ENCODE results near the gene GPR160. TPM values are rescaled to one million over a fixed set of nuclear protein-coding genes. Genes with fewer than 3 reads are reported as not detected.
A peak's percentile ranks its signal among the peaks of the same experiment; 100 is the strongest.

The GPR160 gene
- total and polyA plus RNA-seq, 2 experiments from 2014 or later = 2.2 TPM; not detected in 1

- Histone ChIP-seq H3K9me3 (ENCODE audit: low read depth) (no peaks in the 10 kb centered on the region), H3K36me3 (peaks cover 29% of the 10 kb centered on the region), H3K4me3 (no peak overlapping the region), H3K27ac (peak overlapping the region; percentile 28), H3K4me1 (ENCODE audit: low read depth) (no peaks in the 10 kb centered on the region), H3K27me3 (no peaks in the 10 kb centered on the region)
- DNase-seq (ENCODE audit: low read depth in 1 of 2, low spot score in 1 of 2) = no peak
- no peak for TF ChIP-seq CTCF (IDR thresholded peaks at IDR 0.05; ENCODE audit: low read depth, low read length)
These were observed 41.7 kb upstream of the GPR160 start for GRCh38 chr3:169996063-169996462.

- H3K36me3 ChIP-seq = peaks cover 16% of the 10 kb centered on the region
- H3K27ac ChIP-seq = no peak overlapping the region
- no peaks in the 10 kb centered on the region for H3K4me1 ChIP-seq (ENCODE audit: low read depth)
- H3K9me3 ChIP-seq (ENCODE audit: low read depth) = no peaks in the 10 kb centered on the region
- no peak for TF ChIP-seq CTCF (IDR thresholded peaks at IDR 0.05; ENCODE audit: low read depth, low read length)
- peak in 1 of 2 donors; percentile 80 for DNase-seq (ENCODE audit: low read depth in 1 of 2, low spot score in 1 of 2)
- H3K27me3 ChIP-seq = no peaks in the 10 kb centered on the region
- H3K4me3 ChIP-seq = no peak overlapping the region
These were observed 39.1 kb upstream of the GPR160 start for GRCh38 chr3:169998668-169999131.

- no peak for TF ChIP-seq CTCF (IDR thresholded peaks at IDR 0.05; ENCODE audit: low read depth, low read length)
- Histone ChIP-seq H3K9me3 (ENCODE audit: low read depth) (no peaks in the 10 kb centered on the region), H3K27me3 (no peaks in the 10 kb centered on the region), H3K4me3 (no peak overlapping the region), H3K36me3 (peaks cover 8% of the 10 kb centered on the region), H3K27ac (no peak overlapping the region), H3K4me1 (ENCODE audit: low read depth) (no peaks in the 10 kb centered on the region)
- no peak for DNase-seq (ENCODE audit: low read depth in 1 of 2, low spot score in 1 of 2)
These were observed 38.4 kb upstream of the GPR160 start for GRCh38 chr3:169999433-169999832.

- no peak for DNase-seq (ENCODE audit: low read depth in 1 of 2, low spot score in 1 of 2)
- peaks cover 2% of the 10 kb centered on the region for H3K36me3 ChIP-seq
- no peaks in the 10 kb centered on the region for H3K4me1 ChIP-seq (ENCODE audit: low read depth)
- H3K4me3 ChIP-seq = no peak overlapping the region
- H3K27ac ChIP-seq = no peak overlapping the region
- H3K9me3 ChIP-seq (ENCODE audit: low read depth) = no peaks in the 10 kb centered on the region
- TF ChIP-seq CTCF (IDR thresholded peaks at IDR 0.05; ENCODE audit: low read depth, low read length) = no peak
- no peaks in the 10 kb centered on the region for H3K27me3 ChIP-seq
These were observed 37.7 kb upstream of the GPR160 start for GRCh38 chr3:170000051-170000450.

GRCh38 chr3:170002231-170002630, 35.6 kb upstream of the GPR160 start:
- no peaks in the 10 kb centered on the region for H3K27me3 ChIP-seq
- H3K4me1 ChIP-seq (ENCODE audit: low read depth) = no peaks in the 10 kb centered on the region
- no peak overlapping the region for H3K4me3 ChIP-seq
- H3K27ac ChIP-seq = no peak overlapping the region
- no peaks in the 10 kb centered on the region for H3K36me3 ChIP-seq
- DNase-seq (ENCODE audit: low read depth in 1 of 2, low spot score in 1 of 2) = no peak
- H3K9me3 ChIP-seq (ENCODE audit: low read depth) = no peaks in the 10 kb centered on the region
- no peak for TF ChIP-seq CTCF (IDR thresholded peaks at IDR 0.05; ENCODE audit: low read depth, low read length)

GRCh38 chr3:170002879-170003278, 34.9 kb upstream of the GPR160 start:
- Histone ChIP-seq H3K4me1 (ENCODE audit: low read depth) (no peaks in the 10 kb centered on the region), H3K9me3 (ENCODE audit: low read depth) (no peaks in the 10 kb centered on the region)
- no peak for DNase-seq (ENCODE audit: low read depth in 1 of 2, low spot score in 1 of 2)

More at GRCh38 chr3:170002879-170003278, 34.9 kb upstream of the GPR160 start:
- no peak overlapping the region for H3K27ac ChIP-seq
- H3K36me3 ChIP-seq = no peaks in the 10 kb centered on the region
- no peaks in the 10 kb centered on the region for H3K27me3 ChIP-seq
- TF ChIP-seq CTCF (IDR thresholded peaks at IDR 0.05; ENCODE audit: low read depth, low read length) = no peak
- H3K4me3 ChIP-seq = no peak overlapping the region

Data from cardiac muscle cell (in vitro differentiated cells and primary cell).